GM21825 (cell line): Measurements from ENCODE around the gene CCDC57.
"Not testable (repeated sequence)": the region's sequence is repeated elsewhere in the genome, so short reads cannot be mapped to it uniquely, and the experiment has no call there.

Experiments
- ATAC-seq: cut with Tn5 transposase; IDR thresholded peaks from one replicate; pipeline ENCODE4 v1.9.1; 2021; ENCODE audit warnings: mild to moderate bottlenecking, moderate library complexity; ENCODE audit not compliant: unreplicated experiment

Gene CCDC57

GRCh38 chr17:82212331-82213250 is at the start of gene CCDC57:
TSS of gene CCDC57 (minus strand) at chr17:82212842. CDS start at chr17:82201944, 10,898 bp downstream.
- ATAC-seq: peak; percentile 56

GRCh38 chr17:82262344-82262743 is 49.7 kb upstream of the CCDC57 start:
- no peak for ATAC-seq

GRCh38 chr17:82259972-82260961 is 47.6 kb upstream of the CCDC57 start:
- not testable (repeated sequence) for ATAC-seq

- no peak for ATAC-seq
Observed at GRCh38 chr17:82258555-82258954, 45.9 kb upstream of the CCDC57 start.

- ATAC-seq: no peak
Observed at GRCh38 chr17:82257473-82257872, 44.8 kb upstream of the CCDC57 start.

- no peak for ATAC-seq
Observed at GRCh38 chr17:82256242-82256885, 43.7 kb upstream of the CCDC57 start.

GRCh38 chr17:82255402-82255972 is 42.8 kb upstream of the CCDC57 start:
- no peak for ATAC-seq

- ATAC-seq: not testable (repeated sequence)
Observed at GRCh38 chr17:82254746-82255145, 42.1 kb upstream of the CCDC57 start.

GRCh38 chr17:82254096-82254495 is 41.5 kb upstream of the CCDC57 start:
- not testable (repeated sequence) for ATAC-seq

GRCh38 chr17:82253179-82253544 is 40.5 kb upstream of the CCDC57 start:
- no peak for ATAC-seq

- no peak for ATAC-seq
Observed at GRCh38 chr17:82252511-82253178, 40.0 kb upstream of the CCDC57 start.

- ATAC-seq: no peak
Observed at GRCh38 chr17:82250868-82251500, 38.3 kb upstream of the CCDC57 start.

- ATAC-seq: no peak
Observed at GRCh38 chr17:82249896-82250581, 37.4 kb upstream of the CCDC57 start.

- no peak for ATAC-seq
Observed at GRCh38 chr17:82248815-82249674, 36.4 kb upstream of the CCDC57 start.

GRCh38 chr17:82247856-82248671 is 35.4 kb upstream of the CCDC57 start:
- no peak for ATAC-seq

- no peak for ATAC-seq
Observed at GRCh38 chr17:82247182-82247823, 34.7 kb upstream of the CCDC57 start.
